ENCODE data around the gene INTS6L.

DNA sequence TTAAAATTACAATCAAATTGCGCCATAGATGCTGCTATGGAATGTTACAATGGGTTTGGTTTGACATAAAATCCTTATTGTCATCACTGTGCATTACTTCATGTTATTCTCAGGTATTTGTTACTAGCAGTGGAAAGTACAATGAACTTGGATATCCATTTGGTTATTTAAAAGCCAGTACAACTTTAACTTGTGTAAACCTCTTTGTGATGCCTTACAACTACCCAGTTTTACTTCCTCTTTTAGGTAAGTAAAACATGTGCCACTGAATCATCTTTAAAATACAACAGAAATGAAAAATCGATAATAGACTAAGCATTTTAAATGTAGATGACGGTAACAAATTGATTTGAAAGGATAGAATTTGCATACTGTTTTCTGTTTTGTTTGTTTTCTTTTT is 35.6 kb downstream of the INTS6L start:
- TF ChIP-seq CTCF (IDR thresholded peaks at IDR 0.05) (no peak), POLR2A (IDR thresholded peaks at IDR 0.05) (no peak)

Measured in uterus (tissue), 2 donors.